Colonic mucosa (tissue), 4 donors: ENCODE data around the gene P2RY2. TPM values are rescaled to one million over a fixed set of nuclear protein-coding genes. Genes with fewer than 3 reads are reported as not detected.

Experiments used
- DNase-seq: peaks from one replicate; pipeline ENCODE4 v3.0.0-alpha.2; 2020
- H3K27ac ChIP-seq: fragments of 200-600 bp; one replicate; pipeline ENCODE4 v1.8.0; 2021
- H3K27me3 ChIP-seq: fragments of 200-600 bp; one replicate; pipeline ENCODE4 v1.8.0; 2021
- H3K36me3 ChIP-seq: fragments of 200-600 bp; one replicate; pipeline ENCODE4 v1.8.0; 2021
- H3K4me1 ChIP-seq: fragments of 200-600 bp; one replicate; pipeline ENCODE4 v1.8.0; 2021; ENCODE audit warnings: mild to moderate bottlenecking
- H3K4me3 ChIP-seq: fragments of 200-600 bp; one replicate; pipeline ENCODE4 v1.8.0; 2021
- H3K9ac ChIP-seq, 2 donors: one replicate each; pipeline ENCODE4 v1.7.0; 2013; ENCODE audit warnings: control low read depth in 2 of 2, low read depth in 2 of 2, low read length in 2 of 2
- H3K9me3 ChIP-seq: fragments of 200-600 bp; one replicate; pipeline ENCODE4 v1.8.0; 2021
- CTCF ChIP-seq: fragments of 200-600 bp; IDR thresholded peaks from one replicate; pipeline ENCODE4 v1.8.0; 2022; ENCODE audit warnings: antibody characterized with exemption, mild to moderate bottlenecking
- intact Hi-C: fragments of 100-400 bp; cut with DNase I; formaldehyde crosslinking; loops from one replicate; pipeline ENCODE4 v1.14.1; 2022
- total RNA-seq, 2 donors: library from RNA; stranded (reverse); fragmentation: NEBNext Ultra II Directional in 1 of 2; extraction: Animal tissue kit (Norgen Biotek cat#: 25700) in 1 of 2; gene quantifications; one replicate each; pipeline ENCODE4 v1.2.1, GENCODE V29; 2021
- donor health status: healthy.
- donor health status: DM: no; HTN: no; CAD: no.
- donor health status: DM: no; HTN: no; CAD: no.

Gene P2RY2
- total RNA-seq, 2 donors from 2014 or later, result 17.6 to 27.4 TPM

DNA sequence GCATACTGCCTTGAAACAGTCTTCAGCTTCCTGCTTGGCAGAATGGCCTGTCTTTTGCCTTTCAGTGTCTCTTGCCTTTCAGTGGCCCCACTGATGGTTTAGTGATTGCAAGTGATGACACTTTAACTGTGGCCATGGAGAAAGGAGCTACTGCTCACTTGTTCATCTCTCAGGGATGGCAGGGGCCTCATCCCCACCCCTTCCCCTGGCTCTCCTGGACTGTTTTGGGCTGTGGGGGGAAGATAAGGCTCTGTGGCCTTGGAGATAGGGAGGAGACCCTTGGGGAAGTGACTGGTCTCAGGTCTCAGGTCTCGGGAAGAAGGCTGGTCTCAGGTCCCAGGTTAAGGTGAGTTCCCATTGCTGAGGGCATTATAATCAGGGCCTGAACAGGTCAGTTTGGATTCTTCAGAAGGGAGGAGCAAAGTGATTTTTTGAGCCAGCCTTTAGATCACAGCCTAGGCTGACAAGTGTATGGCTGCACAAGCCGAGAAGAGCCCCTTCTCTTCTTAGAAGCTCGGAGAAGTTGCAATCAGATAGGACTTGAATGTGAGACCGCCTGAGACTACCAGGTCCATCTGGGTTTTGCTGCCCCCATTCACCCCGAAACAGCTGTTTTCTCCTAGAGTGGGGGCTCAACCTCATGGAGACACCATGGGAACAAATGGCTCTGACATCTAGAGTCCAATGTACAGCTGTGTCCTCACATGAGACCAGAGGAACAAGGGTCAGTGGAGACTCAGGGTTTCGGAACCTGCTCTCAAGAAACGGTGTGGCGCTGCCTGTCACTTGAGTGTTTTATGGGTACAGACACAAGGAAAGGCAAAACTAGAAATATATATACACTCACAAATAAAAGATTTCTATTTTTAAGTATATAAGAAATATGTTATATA, 15.9 kb upstream of the P2RY2 start:
- H3K9ac ChIP-seq, result no peak overlapping the region
- DNase-seq, result no peak
- no peaks in the 10 kb centered on the region for H3K27me3 ChIP-seq
- no peak overlapping the region for H3K27ac ChIP-seq
- H3K36me3 ChIP-seq, result no peaks in the 10 kb centered on the region
- no peak for TF ChIP-seq CTCF
- H3K4me1 ChIP-seq, result peaks cover 4% of the 10 kb centered on the region
- H3K9me3 ChIP-seq, result no peaks in the 10 kb centered on the region
- no peak overlapping the region for H3K4me3 ChIP-seq
- intact Hi-C loops, result no loop called here

DNA sequence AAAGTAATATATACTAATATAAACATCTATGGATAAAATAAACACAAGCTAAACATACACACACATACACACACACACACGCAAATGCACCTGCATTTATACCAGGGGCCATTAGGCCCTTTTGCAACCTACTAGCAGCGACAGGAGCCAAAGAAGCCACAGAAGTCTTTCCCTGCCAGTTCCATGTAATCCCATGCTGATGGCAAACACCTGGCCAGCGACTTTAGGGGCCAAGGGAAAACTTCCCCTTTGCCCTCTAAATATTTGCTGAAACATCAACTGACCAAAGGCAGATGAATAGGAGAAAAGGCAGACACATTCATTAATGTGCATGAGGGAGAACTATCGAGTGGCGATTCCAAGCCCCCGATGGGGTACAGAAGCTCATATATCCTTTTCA, 14.8 kb upstream of the P2RY2 start:
- no peak overlapping the region for H3K4me3 ChIP-seq
- H3K4me1 ChIP-seq, result peaks cover 4% of the 10 kb centered on the region
- intact Hi-C loops, result no loop called here

DNA sequence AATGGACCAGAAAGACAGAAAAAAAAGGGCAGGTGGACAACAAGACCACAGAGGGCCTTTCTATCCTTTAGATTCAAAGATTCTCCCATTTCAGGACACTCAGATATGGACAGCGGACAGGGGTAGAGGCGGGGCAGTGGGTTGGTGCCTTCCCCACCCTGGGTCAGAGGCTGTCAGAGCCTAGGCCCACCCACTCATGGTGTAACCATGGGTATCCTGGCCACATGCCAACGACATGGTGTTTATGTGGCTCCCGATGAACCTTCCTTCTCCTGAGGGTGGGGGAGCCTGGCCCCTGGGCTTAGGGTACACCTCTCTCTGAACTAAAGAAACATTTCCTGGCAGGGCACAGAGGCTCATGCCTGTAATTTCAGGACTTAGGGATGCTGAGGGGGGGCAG, 14.3 kb upstream of the P2RY2 start:
- intact Hi-C loops, result no loop called here
- no peak for TF ChIP-seq CTCF
- Histone ChIP-seq H3K27me3 (no peaks in the 10 kb centered on the region), H3K36me3 (no peaks in the 10 kb centered on the region), H3K4me3 (no peak overlapping the region), H3K27ac (no peak overlapping the region), H3K4me1 (peaks cover 4% of the 10 kb centered on the region), H3K9me3 (no peaks in the 10 kb centered on the region), H3K9ac (no peak overlapping the region)
- DNase-seq, result no peak

More for the DNA sequence above, 14.8 kb upstream of the P2RY2 start:
- Histone ChIP-seq H3K27ac (no peak overlapping the region), H3K9ac (no peak overlapping the region), H3K9me3 (no peaks in the 10 kb centered on the region), H3K27me3 (no peaks in the 10 kb centered on the region), H3K36me3 (no peaks in the 10 kb centered on the region)
- no peak for DNase-seq
- no peak for TF ChIP-seq CTCF

DNA sequence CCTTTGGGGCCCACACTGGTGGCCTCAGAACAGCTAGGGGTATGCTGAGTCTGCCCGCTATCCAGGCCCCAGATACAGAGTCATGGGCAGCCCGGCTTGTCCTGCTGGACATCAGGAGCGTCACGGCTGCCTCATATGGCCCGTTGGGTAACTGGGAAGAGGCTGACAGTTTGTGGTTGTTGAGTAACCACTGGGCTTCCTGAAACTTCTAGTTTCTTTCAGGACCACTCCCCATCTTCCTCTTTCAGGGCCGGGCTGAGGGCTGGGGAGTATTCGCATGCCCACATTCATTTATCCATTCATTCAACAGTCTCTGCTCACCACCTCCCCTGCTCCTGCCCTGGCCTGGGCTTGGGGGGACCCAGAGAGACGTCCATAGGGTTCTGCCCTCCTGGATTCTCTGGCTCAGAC, 13.4 kb upstream of the P2RY2 start:
- DNase-seq, result no peak
- TF ChIP-seq CTCF, result no peak
- Histone ChIP-seq H3K4me3 (no peak overlapping the region), H3K27me3 (no peaks in the 10 kb centered on the region), H3K27ac (no peak overlapping the region), H3K4me1 (peaks cover 4% of the 10 kb centered on the region), H3K9me3 (no peaks in the 10 kb centered on the region), H3K36me3 (no peaks in the 10 kb centered on the region), H3K9ac (no peak overlapping the region)
- intact Hi-C loops, result no loop called here

DNA sequence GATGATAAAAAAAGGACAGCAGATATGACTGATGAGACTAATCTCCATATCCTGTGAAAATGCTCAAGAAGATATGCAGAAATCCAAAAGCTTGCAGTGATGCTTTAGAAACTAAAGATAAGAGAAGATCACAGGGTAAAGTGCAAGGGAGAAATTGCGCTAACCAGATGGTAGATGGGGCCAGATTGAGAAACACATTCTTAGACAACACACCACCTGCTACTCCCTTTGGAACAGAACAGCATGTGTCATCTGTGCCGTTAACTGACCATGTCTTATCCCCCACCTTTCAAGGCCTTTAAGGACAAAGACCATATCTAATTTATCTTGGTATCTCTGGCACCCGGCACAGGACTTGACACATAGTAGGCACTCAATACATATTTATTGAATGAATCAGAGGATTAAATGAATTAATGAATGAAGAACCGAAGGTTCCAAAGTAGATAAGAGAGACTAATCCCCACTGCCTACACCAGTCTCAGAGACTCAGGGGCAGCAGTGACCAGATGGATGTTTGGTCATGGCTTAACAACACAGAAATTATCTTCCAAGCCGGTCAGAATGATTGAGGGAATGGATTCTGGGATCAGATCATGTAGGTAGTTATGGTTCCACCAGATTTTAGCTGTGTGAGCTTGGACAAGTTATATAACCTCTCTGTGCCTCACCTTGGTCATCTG, 12.3 kb upstream of the P2RY2 start:
- no peak for DNase-seq
- H3K27me3 ChIP-seq, result no peaks in the 10 kb centered on the region
- intact Hi-C loops, result no loop called here
- H3K4me3 ChIP-seq, result no peak overlapping the region
- no peak overlapping the region for H3K9ac ChIP-seq
- H3K36me3 ChIP-seq, result no peaks in the 10 kb centered on the region
- peaks cover 4% of the 10 kb centered on the region for H3K4me1 ChIP-seq
- H3K9me3 ChIP-seq, result no peaks in the 10 kb centered on the region
- TF ChIP-seq CTCF, result no peak
- no peak overlapping the region for H3K27ac ChIP-seq
